Suprapubic skin (tissue), 4 donors: ENCODE data around the gene RWDD3. TPM values are rescaled to one million over a fixed set of nuclear protein-coding genes. Genes with fewer than 3 reads are reported as not detected.

Experiments
- DNase-seq, 2 donors: peaks; one replicate each; pipeline ENCODE4 v3.0.0-alpha.2; 2019; ENCODE audit warnings: low spot score in 2 of 2
- H3K27ac ChIP-seq: fragments of 200-600 bp; sonication (generic); one replicate; pipeline ENCODE4 v1.5.1; 2019
- H3K27me3 ChIP-seq: fragments of 200-600 bp; sonication (generic); one replicate; pipeline ENCODE4 v1.5.1; 2019
- H3K36me3 ChIP-seq: fragments of 200-600 bp; sonication (generic); one replicate; pipeline ENCODE4 v1.5.1; 2019
- H3K4me1 ChIP-seq: fragments of 200-600 bp; sonication (generic); one replicate; pipeline ENCODE4 v1.5.1; 2019
- H3K4me3 ChIP-seq: fragments of 200-600 bp; sonication (generic); one replicate; pipeline ENCODE4 v1.5.1; 2019; ENCODE audit warnings: mild to moderate bottlenecking
- H3K9me3 ChIP-seq: fragments of 200-600 bp; sonication (generic); one replicate; pipeline ENCODE4 v1.5.1; 2019
- CTCF ChIP-seq, 2 donors: fragments of 200-600 bp in 1 of 2; fragments of 450-650 bp in 1 of 2; sonication (generic) in 1 of 2; IDR thresholded peaks; one replicate each; pipeline ENCODE4 v1.5.1; 2016 to 2019; ENCODE audit warnings: antibody characterized with exemption in 2 of 2, mild to moderate bottlenecking in 1 of 2, moderate library complexity in 1 of 2
- EP300 ChIP-seq: sonication (generic); formaldehyde crosslinking; IDR thresholded peaks from one replicate; pipeline ENCODE4 v1.6.1; 2017; ENCODE audit warnings: antibody characterized with exemption
- POLR2A ChIP-seq, 2 donors: fragments of 450-650 bp; IDR thresholded peaks; one replicate each; pipeline ENCODE4 v1.6.1; 2017; ENCODE audit warnings: antibody characterized with exemption in 2 of 2, mild to moderate bottlenecking in 2 of 2, moderate library complexity in 2 of 2
- POLR2AphosphoS5 ChIP-seq, 3 donors: sonication (generic); formaldehyde crosslinking; IDR thresholded peaks; one replicate each; pipeline ENCODE4 v1.6.1; 2017; ENCODE audit warnings: antibody characterized with exemption in 3 of 3
- WGBS: methylation state at CpG from one replicate; pipeline ENCODE4 v1.1.5; 2018; 5-methylcytosine and 5-hydroxymethylcytosine counted together
- total RNA-seq, 4 donors: library from RNA; depleted of rRNA; stranded (reverse); fragments of >200 nt; gene quantifications; one replicate each; pipeline ENCODE4 v1.1.0, GENCODE V29; 2016

RWDD3 gene
- total RNA-seq, 4 donors from 2014 or later = 6.9 to 12.6 (median 9.4) TPM

- H3K9me3 ChIP-seq = no peaks in the 10 kb centered on the region
- TF ChIP-seq POLR2AphosphoS5 (IDR thresholded peaks at IDR 0.05) = no peak
- TF ChIP-seq EP300 = no peak
- no peak for TF ChIP-seq POLR2A (IDR thresholded peaks at IDR 0.05)
- TF ChIP-seq CTCF (IDR thresholded peaks at IDR 0.05) = no peak
- DNase-seq = no peak
- H3K27me3 ChIP-seq = no peaks in the 10 kb centered on the region
- 92% methylated on average over 6 of the region's 6 CpGs for WGBS
- no peak overlapping the region for H3K4me3 ChIP-seq
- no peaks in the 10 kb centered on the region for H3K4me1 ChIP-seq
- no peaks in the 10 kb centered on the region for H3K36me3 ChIP-seq
- H3K27ac ChIP-seq = no peak overlapping the region
Observed at GRCh38 chr1:95221306-95221705, 12.7 kb upstream of the RWDD3 start.

GRCh38 chr1:95222629-95223028 is 11.4 kb upstream of the RWDD3 start:
- no peak for DNase-seq
- no peaks in the 10 kb centered on the region for H3K36me3 ChIP-seq
- no peak overlapping the region for H3K27ac ChIP-seq
- H3K27me3 ChIP-seq = no peaks in the 10 kb centered on the region
- H3K4me3 ChIP-seq = no peak overlapping the region
- no peak for TF ChIP-seq POLR2A (IDR thresholded peaks at IDR 0.05)
- no peak for TF ChIP-seq POLR2AphosphoS5 (IDR thresholded peaks at IDR 0.05)
- no peak for TF ChIP-seq EP300
- no peak for TF ChIP-seq CTCF (IDR thresholded peaks at IDR 0.05)
- no peaks in the 10 kb centered on the region for H3K9me3 ChIP-seq
- no peaks in the 10 kb centered on the region for H3K4me1 ChIP-seq
- 85% methylated on average over 2 of the region's 2 CpGs for WGBS

DNA sequence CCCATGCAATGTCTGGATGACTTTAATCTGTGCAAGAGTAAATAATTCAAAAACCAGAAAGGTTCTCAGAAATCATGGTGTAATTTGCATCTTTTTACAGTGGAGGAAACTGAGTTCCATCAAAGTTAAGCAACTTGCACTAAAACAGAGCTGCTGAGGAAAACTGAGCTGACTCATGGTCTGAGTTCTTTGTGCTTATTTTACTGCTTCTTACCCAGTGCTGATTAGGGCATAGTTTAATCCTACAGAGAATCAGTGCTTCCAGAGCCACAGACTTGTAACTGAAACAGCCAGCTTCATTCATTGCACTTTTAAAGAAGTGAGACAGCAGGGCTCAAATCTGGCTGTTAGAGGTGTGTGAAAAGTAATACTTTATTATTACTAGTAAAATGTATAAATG is 10.9 kb upstream of the RWDD3 start:
- Histone ChIP-seq H3K36me3 (no peaks in the 10 kb centered on the region), H3K27me3 (no peaks in the 10 kb centered on the region), H3K9me3 (no peaks in the 10 kb centered on the region), H3K4me1 (no peaks in the 10 kb centered on the region), H3K4me3 (no peak overlapping the region), H3K27ac (no peak overlapping the region)
- DNase-seq = no peak
- TF ChIP-seq POLR2AphosphoS5 (IDR thresholded peaks at IDR 0.05) (no peak), POLR2A (IDR thresholded peaks at IDR 0.05) (no peak), CTCF (IDR thresholded peaks at IDR 0.05) (no peak), EP300 (no peak)

- Histone ChIP-seq H3K27me3 (no peaks in the 10 kb centered on the region), H3K36me3 (no peaks in the 10 kb centered on the region), H3K4me3 (no peak overlapping the region), H3K4me1 (peaks cover 7% of the 10 kb centered on the region), H3K27ac (peak overlapping the region; percentile 28), H3K9me3 (no peaks in the 10 kb centered on the region)
- TF ChIP-seq CTCF (IDR thresholded peaks at IDR 0.05) (no peak), EP300 (no peak), POLR2AphosphoS5 (IDR thresholded peaks at IDR 0.05) (no peak), POLR2A (IDR thresholded peaks at IDR 0.05) (no peak)
- 63% methylated on average over 3 of the region's 3 CpGs for WGBS
- DNase-seq = no peak
Observed at GRCh38 chr1:95226781-95227660, 7.0 kb upstream of the RWDD3 start.

DNA sequence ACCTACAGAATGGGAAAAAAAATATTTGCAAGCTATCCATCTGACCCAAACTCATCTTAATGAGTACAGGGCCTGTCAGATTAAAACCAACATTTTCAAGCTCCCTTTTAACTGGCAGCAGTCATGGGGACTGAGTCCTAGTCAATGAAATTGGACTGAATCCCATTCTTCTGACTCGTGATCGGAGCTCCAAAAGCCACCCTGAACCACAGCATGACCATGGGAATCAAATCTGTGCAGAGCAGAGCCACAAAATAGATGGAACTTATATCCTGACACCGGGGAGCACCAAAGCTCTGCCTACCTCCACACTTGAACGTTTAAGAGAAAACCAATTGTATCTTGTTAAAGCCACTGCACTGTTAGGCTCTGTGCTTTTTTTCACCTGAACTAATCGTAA is 5.0 kb upstream of the RWDD3 start:
- H3K9me3 ChIP-seq = no peaks in the 10 kb centered on the region
- no peak for DNase-seq
- H3K27me3 ChIP-seq = no peaks in the 10 kb centered on the region
- 75% methylated on average over 5 of the region's 5 CpGs for WGBS
- H3K27ac ChIP-seq = no peak overlapping the region
- peaks cover 21% of the 10 kb centered on the region for H3K4me1 ChIP-seq
- H3K4me3 ChIP-seq = no peak overlapping the region
- TF ChIP-seq EP300 = no peak
- no peak for TF ChIP-seq POLR2A (IDR thresholded peaks at IDR 0.05)
- TF ChIP-seq POLR2AphosphoS5 (IDR thresholded peaks at IDR 0.05) = no peak
- TF ChIP-seq CTCF (IDR thresholded peaks at IDR 0.05) = no peak
- no peaks in the 10 kb centered on the region for H3K36me3 ChIP-seq
